IMR-90 (cell line): ENCODE data around the gene CCDC18. TPM values are rescaled to one million over a fixed set of nuclear protein-coding genes. Genes with fewer than 3 reads are reported as not detected.
"Not testable (repeated sequence)": the region's sequence is repeated elsewhere in the genome, so short reads cannot be mapped to it uniquely, and the experiment has no call there.

Experiments used
- ATAC-seq: fragments of 200-7000 bp; cut with Tn5 transposase; 2 replicates; pipeline ENCODE4 v1.9.1; 2020; ENCODE audit warnings: low read depth, mild to moderate bottlenecking, moderate library complexity
- BruUV-seq: library from RNA; stranded (reverse); fragments of 400-500 nt; replicated peaks from 2 replicates; lab custom pipeline; 2021; lab: Mats Ljungman, UMichigan
- CTCF ChIA-PET: fragments of 300-600 bp; formaldehyde crosslinking; extraction: SDS; loops from one replicate; lab custom pipeline; 2021; ENCODE audit warnings: antibody characterized with exemption; lab: Yijun Ruan, JAX
- POLR2A ChIA-PET: fragments of 300-600 bp; sonication (Branson Sonifier 250); formaldehyde crosslinking; loops from one replicate; lab custom pipeline; 2022; ENCODE audit warnings: antibody characterized with exemption; ENCODE audit not compliant: unreplicated experiment; lab: Charles Lee
- DNase-seq: peaks from one replicate; pipeline ENCODE4 v3.0.0; 2013
- H2AFZ ChIP-seq: replicated peaks from 2 replicates; pipeline ENCODE3; 2013; ENCODE audit warnings: low read length, mild to moderate bottlenecking; ENCODE audit not compliant: poor library complexity
- H2AK5ac ChIP-seq: 2 replicates; pipeline ENCODE4 v1.6.1; 2013; ENCODE audit warnings: low read depth, low read length, inconsistent platforms
- H2AK9ac ChIP-seq: replicated peaks from 2 replicates; pipeline ENCODE3; 2013; ENCODE audit warnings: mild to moderate bottlenecking, low read depth, low read length, moderate library complexity; ENCODE audit not compliant: poor library complexity
- H2BK120ac ChIP-seq: 2 replicates; pipeline ENCODE4 v1.6.1; 2013; ENCODE audit warnings: low read depth, low read length, inconsistent platforms
- H2BK15ac ChIP-seq: 3 replicates; pipeline ENCODE4 v1.6.1; 2013; ENCODE audit warnings: low read depth, low read length, inconsistent platforms
- H2BK20ac ChIP-seq: 2 replicates; pipeline ENCODE4 v1.6.1; 2013; ENCODE audit warnings: low read depth, mild to moderate bottlenecking, inconsistent platforms, low read length, moderate library complexity
- H2BK5ac ChIP-seq: 2 replicates; pipeline ENCODE4 v1.6.1; 2013; ENCODE audit warnings: mild to moderate bottlenecking, low read depth, low read length, inconsistent platforms; ENCODE audit not compliant: poor library complexity, severe bottlenecking
- H3K14ac ChIP-seq: replicated peaks from 2 replicates; pipeline ENCODE4 v1.6.1; 2013; ENCODE audit warnings: low read depth, low read length, inconsistent platforms
- H3K18ac ChIP-seq: 2 replicates; pipeline ENCODE4 v1.6.1; 2013; ENCODE audit warnings: low read depth, low read length, control low read depth
- H3K23ac ChIP-seq: 2 replicates; pipeline ENCODE4 v1.6.1; 2013; ENCODE audit warnings: low read depth, low read length, inconsistent platforms
- H3K27ac ChIP-seq: 2 replicates; pipeline ENCODE4 v1.5.1; 2013; ENCODE audit warnings: mild to moderate bottlenecking, control low read depth, low read length; ENCODE audit not compliant: insufficient read depth
- H3K27me3 ChIP-seq: 2 replicates; pipeline ENCODE4 v1.6.1; 2013; ENCODE audit warnings: low read length; ENCODE audit not compliant: control insufficient read depth, insufficient read depth
- H3K36me3 ChIP-seq: 2 replicates; pipeline ENCODE4 v1.6.1; 2013; ENCODE audit warnings: low read length, mixed read lengths; ENCODE audit not compliant: control insufficient read depth, insufficient read depth
- H3K4ac ChIP-seq: 2 replicates; pipeline ENCODE4 v1.6.1; 2013; ENCODE audit warnings: low read depth, low read length, inconsistent platforms
- H3K4me1 ChIP-seq: 2 replicates; pipeline ENCODE4 v1.6.1; 2013; ENCODE audit warnings: low read length, mixed read lengths; ENCODE audit not compliant: control insufficient read depth, insufficient read depth
- H3K4me2 ChIP-seq: 2 replicates; pipeline ENCODE4 v1.6.1; 2013; ENCODE audit warnings: low read depth, mild to moderate bottlenecking, control low read depth, low read length, moderate library complexity
- H3K4me3 ChIP-seq: 2 replicates; pipeline ENCODE4 v1.5.1; 2013; ENCODE audit warnings: low read depth, mild to moderate bottlenecking, control low read depth, low read length, moderate library complexity; ENCODE audit not compliant: insufficient read depth
- H3K56ac ChIP-seq: 2 replicates; pipeline ENCODE4 v1.6.1; 2013; ENCODE audit warnings: low read length, inconsistent platforms; ENCODE audit not compliant: insufficient read depth; ENCODE audit errors: extremely low read depth
- H3K79me1 ChIP-seq, 2 experiments: 2 replicates each; pipeline ENCODE4 v1.6.1; 2013; ENCODE audit warnings: low read length in 2 of 2, inconsistent platforms in 1 of 2, low read depth in 1 of 2
- H3K9ac ChIP-seq: 2 replicates; pipeline ENCODE4 v1.6.1; 2013; ENCODE audit warnings: low read depth, low read length, control low read depth
- H3K9me1 ChIP-seq: 2 replicates; pipeline ENCODE4 v1.6.1; 2013; ENCODE audit warnings: low read length, inconsistent platforms; ENCODE audit not compliant: insufficient read depth
- H3K9me3 ChIP-seq: 2 replicates; pipeline ENCODE4 v1.6.1; 2013; ENCODE audit warnings: low read length; ENCODE audit not compliant: control insufficient read depth, insufficient read depth
- H4K20me1 ChIP-seq: 2 replicates; pipeline ENCODE4 v1.6.1; 2013; ENCODE audit warnings: low read length, inconsistent platforms; ENCODE audit not compliant: insufficient read depth
- H4K5ac ChIP-seq: 2 replicates; pipeline ENCODE4 v1.6.1; 2013; ENCODE audit warnings: mild to moderate bottlenecking, low read depth, low read length, control low read depth
- H4K8ac ChIP-seq, 2 experiments: 2 replicates each; pipeline ENCODE4 v1.6.1; 2013; ENCODE audit warnings: low read depth in 2 of 2, low read length in 2 of 2, control low read depth in 1 of 2, inconsistent platforms in 1 of 2
- H4K91ac ChIP-seq: 2 replicates; pipeline ENCODE4 v1.6.1; 2013; ENCODE audit warnings: low read depth, low read length, inconsistent platforms; ENCODE audit not compliant: insufficient read depth
- WGBS, 2 experiments: methylation state at CpG; one replicate each; pipeline versions ENCODE4 v1.1.5 to v1.1.7; 2013; ENCODE audit warnings: missing lambda C conversion rate in 2 of 2; ENCODE audit not compliant: insufficient read length in 1 of 2; ENCODE audit errors: extremely low coverage in 2 of 2; 5-methylcytosine and 5-hydroxymethylcytosine counted together
- dilution Hi-C: fragments of 300-500 bp; cut with HindIII; formaldehyde crosslinking; loops from one replicate; pipeline ENCODE4 v1.14.3; 2018; ENCODE audit warnings: low sequenced_read_pairs; ENCODE audit not compliant: unreplicated experiment
- in situ Hi-C: fragments of 300-500 bp; cut with MboI; formaldehyde crosslinking; loops from 3 replicates; pipeline ENCODE4 v1.14.3; 2019; ENCODE audit warnings: low sequenced_read_pairs, inconsistent platforms, mixed read lengths
- intact Hi-C: fragments of 100-400 bp; cut with micrococcal nuclease; formaldehyde crosslinking; loops from 2 replicates; pipeline ENCODE4 v1.10.0; 2022
- polyA plus RNA-seq, 3 experiments: library from polyadenylated mRNA; depleted of rRNA; stranded (reverse); fragments of >200 nt; gene quantifications; 2 replicates each; pipeline ENCODE4 v1.2.3, GENCODE V29; 2012; ENCODE audit warnings: low replicate concordance in 1 of 3
- total RNA-seq: library from RNA; depleted of rRNA; stranded (reverse); fragments of >200 nt; gene quantifications from 2 replicates; pipeline ENCODE4 v1.2.3, GENCODE V29; 2012

CCDC18 gene
- total and polyA plus RNA-seq, 2 of the 4 experiments (the other 2 are of a cell fraction), result 5.5 to 7.3 TPM

DNA sequence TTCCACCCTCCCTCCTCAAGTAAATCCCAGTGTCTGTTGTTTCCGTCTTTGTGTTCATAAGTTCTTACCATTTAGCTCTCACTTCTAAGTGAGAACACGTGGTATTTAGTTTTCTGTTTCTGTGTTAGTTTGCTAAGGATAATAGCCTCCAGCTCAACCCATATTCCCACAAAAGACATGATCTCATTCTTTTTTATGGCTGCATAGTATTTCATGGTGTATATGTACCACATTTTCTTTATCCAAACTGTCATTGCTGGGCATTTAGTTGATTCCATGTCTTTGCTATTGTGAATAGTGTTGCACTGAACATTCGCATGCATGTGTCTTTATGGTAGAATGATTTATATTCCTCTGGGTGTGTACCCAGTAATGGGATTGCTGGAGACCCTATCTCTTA is 5.9 kb upstream of the CCDC18 start:
- peaks cover 37% of the 10 kb centered on the region for H4K20me1 ChIP-seq

More for the DNA sequence above, 5.9 kb upstream of the CCDC18 start:
- H2AFZ ChIP-seq, H3K56ac ChIP-seq, H3K9ac ChIP-seq, BruUV-seq, H3K4me2 ChIP-seq, H2BK5ac ChIP-seq, H2AK9ac ChIP-seq, H3K4me1 ChIP-seq, H4K91ac ChIP-seq, H3K9me3 ChIP-seq, H3K23ac ChIP-seq, H3K36me3 ChIP-seq, H3K27ac ChIP-seq, in situ Hi-C loops, H2BK120ac ChIP-seq, dilution Hi-C loops, H2BK15ac ChIP-seq, H4K8ac ChIP-seq, H2BK20ac ChIP-seq, DNase-seq, ATAC-seq, H3K4me3 ChIP-seq, H3K4ac ChIP-seq, H3K18ac ChIP-seq, POLR2A ChIA-PET, H2AK5ac ChIP-seq, CTCF ChIA-PET, H3K14ac ChIP-seq, H3K27me3 ChIP-seq, H3K9me1 ChIP-seq, H4K5ac ChIP-seq: not testable (repeated sequence)
- no CpG with 5 or more reads among the region's 3 CpGs for WGBS, 2 experiments
- intact Hi-C loops, result loop anchor here (5.0 kb wide), 2 partner anchors 42 to 72 kb away; no protein-coding TSS in a partner anchor
- H3K79me1 ChIP-seq, result peaks cover 0 to 28% of the 10 kb centered on the region in 2 experiments; a peak in 2 of 4 replicates
